B cell (primary cell): ENCODE measurements around the gene LIN7A.

Experiments
- EZH2 ChIP-seq: IDR thresholded peaks from 2 replicates; pipeline ENCODE4 v1.6.1; 2012; ENCODE audit warnings: borderline replicate concordance, low read depth, mild to moderate bottlenecking, moderate library complexity, low read length; ENCODE audit not compliant: insufficient read depth, poor library complexity, severe bottlenecking
- TF ChIP-seq, protein P1 (sequence below): fragments of 200-600 bp; IDR thresholded peaks from one replicate; pipeline ENCODE4 v1.8.0; 2022; ENCODE audit warnings: antibody characterized with exemption, mild to moderate bottlenecking

- TF ChIP-seq, protein P1, sequence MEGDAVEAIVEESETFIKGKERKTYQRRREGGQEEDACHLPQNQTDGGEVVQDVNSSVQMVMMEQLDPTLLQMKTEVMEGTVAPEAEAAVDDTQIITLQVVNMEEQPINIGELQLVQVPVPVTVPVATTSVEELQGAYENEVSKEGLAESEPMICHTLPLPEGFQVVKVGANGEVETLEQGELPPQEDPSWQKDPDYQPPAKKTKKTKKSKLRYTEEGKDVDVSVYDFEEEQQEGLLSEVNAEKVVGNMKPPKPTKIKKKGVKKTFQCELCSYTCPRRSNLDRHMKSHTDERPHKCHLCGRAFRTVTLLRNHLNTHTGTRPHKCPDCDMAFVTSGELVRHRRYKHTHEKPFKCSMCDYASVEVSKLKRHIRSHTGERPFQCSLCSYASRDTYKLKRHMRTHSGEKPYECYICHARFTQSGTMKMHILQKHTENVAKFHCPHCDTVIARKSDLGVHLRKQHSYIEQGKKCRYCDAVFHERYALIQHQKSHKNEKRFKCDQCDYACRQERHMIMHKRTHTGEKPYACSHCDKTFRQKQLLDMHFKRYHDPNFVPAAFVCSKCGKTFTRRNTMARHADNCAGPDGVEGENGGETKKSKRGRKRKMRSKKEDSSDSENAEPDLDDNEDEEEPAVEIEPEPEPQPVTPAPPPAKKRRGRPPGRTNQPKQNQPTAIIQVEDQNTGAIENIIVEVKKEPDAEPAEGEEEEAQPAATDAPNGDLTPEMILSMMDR = no peak
- no peak for TF ChIP-seq EZH2
Observed at GRCh38 chr12:80802652-80803400, 134.9 kb downstream of the LIN7A start.
